CD4-positive, alpha-beta T cell treated with Interleukin-2 at 100 ng/mL for 4 hours (primary cell): Measurements from ENCODE around the gene HAT1.
A peak's percentile ranks its signal among the peaks of the same experiment; 100 is the strongest.
"Not testable (repeated sequence)": the region's sequence is repeated elsewhere in the genome, so short reads cannot be mapped to it uniquely, and the experiment has no call there.

Experiments
- DNase-seq: peaks from one replicate; pipeline ENCODE4 v3.0.0-alpha.2; 2020; ENCODE audit warnings: low spot score

The HAT1 gene

DNA sequence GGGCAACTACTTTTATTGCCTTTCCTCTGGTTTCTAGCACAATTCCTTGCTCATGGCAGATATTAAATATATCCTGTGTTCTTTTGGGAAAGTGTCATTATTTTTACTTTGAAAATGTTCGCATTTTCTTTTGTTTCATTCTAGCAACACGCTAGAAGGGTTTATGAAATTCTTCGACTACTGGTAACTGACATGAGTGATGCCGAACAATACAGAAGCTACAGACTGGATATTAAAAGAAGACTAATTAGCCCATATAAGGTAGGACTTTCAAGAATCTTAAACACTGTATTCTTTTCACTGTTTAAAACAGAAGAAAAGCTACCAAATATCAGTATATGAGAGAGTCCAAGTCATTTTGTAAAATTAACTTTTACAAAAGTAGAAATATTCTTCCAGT lies 56.8 kb downstream of the HAT1 start:
- no peak for DNase-seq

DNA sequence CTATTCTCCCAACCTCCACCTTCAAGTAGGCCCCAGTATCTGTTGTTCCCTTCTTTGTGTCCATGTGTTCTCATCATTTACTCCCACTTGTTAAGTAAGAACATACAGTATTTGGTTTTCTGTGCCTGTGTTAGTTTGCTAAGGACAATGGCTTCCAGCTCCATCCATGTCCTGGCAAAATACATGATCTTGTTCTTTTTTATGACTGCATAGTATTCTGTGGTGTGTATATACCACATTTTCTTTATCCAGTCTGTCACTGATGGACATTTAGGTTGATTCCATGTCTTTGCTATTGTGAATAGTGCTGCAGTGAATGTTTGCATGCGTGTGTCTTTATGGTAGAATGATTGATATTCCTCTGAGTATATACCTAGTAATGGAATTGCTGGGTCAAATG lies 61.7 kb downstream of the HAT1 start:
- not testable (repeated sequence) for DNase-seq

DNA sequence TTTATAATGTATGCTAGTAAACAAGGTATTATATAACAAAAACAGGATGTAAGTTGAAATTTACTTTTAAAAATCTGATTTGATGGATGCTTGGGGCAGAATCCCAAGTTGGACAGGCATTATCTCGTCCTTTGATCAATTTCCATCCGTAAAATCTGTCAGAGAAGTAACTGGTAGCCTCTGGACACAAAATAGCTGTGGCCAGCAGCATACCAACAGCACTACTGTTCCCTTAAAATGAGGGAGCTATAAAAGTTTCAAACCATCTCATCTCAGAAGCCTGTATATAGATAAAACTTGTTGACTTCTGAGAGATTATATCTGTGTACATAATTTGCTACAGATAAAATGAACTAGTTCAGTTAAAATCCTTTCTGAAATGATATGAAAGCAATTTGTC lies 62.8 kb downstream of the HAT1 start:
- DNase-seq, result no peak

DNA sequence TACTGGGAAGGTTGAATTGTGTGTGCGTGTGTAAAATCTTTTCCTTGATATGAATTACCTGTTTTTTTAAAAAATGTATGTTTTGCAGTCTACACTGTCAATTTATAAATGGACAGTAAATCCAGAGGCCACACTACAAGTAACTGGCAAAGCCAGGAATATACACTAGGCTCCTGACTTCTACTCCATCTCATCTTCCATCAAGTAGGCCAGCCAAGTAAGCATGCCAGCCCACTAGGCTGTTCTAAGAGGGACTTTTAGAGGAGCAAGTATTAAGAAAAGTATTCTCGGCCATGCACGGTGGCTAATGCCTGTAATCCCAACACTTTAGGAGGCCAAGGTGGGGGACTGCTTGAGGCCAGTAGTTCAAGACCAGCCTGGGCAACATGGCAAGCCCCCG lies 64.5 kb downstream of the HAT1 start:
- no peak for DNase-seq

DNA sequence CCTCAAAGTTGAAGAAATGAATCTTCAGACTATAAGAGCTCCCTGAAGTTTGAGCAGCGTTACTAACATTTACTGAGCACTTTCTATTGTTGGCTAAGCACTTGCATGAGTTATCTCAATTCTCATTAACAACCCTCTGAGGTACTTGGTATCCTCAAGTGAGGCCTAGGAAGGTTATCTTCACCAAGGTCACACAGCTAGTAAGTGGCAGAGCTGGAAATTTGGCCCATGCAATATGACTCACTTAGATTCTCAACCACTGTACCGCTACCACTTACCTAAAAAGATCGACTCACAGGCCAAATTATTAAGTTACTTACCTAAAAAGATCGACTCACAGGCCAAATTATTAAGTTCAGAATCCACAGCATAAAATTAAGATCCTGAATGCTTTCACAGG lies 68.8 kb downstream of the HAT1 start:
- no peak for DNase-seq

DNA sequence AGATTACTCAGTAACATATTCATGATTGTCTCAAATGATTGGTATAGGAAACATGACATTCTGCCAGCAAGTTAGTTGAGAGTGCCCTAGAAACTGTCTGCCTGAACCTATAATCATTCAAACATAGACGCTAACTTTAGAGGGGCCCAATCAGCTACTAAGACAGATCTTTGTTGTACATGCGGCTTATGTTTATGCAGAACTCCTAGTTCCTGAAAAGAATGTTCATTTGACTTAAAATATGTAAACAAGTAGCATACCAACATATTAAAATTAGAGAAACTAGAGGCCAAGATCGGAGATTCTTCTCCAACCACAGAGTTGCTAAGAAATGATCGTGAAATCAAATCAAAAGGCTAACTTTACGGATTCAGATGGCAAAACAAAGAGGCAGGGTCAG lies 73.3 kb downstream of the HAT1 start:
- DNase-seq, result no peak

DNA sequence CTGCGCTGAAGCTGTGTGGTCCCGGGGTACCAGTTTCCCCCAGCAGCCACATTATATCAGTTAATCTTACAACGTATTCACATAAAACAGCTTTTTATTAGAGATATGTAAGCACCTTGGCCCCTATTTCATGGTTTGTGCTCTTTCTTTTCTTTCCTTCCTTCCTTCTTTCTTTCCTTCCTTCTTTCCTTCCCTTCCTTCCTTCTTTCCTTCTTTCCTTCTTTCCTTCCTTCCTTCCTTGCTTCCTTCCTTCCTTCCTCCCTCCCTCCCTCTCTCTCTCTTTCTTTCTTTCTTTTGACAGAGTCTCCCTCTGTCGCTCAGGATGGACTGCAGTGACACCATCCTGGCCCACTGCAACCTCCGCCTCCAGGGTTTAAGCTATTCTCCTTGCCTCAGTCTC lies 73.8 kb downstream of the HAT1 start:
- no peak for DNase-seq

DNA sequence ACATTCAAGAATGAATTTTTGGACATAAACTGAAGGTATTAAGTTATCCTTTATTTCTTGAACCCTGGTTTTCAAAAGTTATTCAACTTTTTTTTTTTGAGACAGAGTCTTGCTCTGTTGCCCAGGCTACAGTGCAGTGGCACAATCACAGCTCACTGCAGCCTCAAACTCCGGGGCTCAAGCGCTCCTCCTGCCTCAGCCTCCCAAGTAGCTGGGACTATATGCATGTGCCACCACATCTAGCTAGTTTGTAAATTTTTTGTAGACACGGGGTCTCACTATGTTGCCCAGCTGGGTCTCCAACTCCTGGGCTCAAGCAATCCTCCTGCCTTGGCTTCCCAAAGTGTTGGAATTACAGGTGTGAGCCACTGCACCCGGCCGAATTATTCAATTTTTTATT lies 74.8 kb downstream of the HAT1 start:
- DNase-seq, result not testable (repeated sequence)

DNA sequence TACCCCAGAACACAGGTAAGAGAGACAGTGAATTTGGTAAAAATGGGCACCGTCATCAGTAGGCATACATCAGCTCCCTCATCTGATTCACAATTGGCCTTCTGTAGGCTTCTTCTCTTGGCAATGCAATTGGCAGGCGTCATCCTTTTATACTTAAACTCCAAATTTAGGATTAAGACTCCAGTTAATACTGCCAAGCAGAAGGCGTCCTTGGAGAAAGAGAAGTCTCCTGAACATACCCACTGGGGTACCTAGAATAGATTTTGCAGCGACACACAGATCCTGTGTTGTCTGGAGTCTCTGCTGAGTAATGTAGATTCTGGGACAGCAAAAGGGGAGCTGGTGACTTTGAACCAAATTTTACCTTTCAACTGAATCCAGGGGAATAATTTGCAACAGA lies 76.9 kb downstream of the HAT1 start:
- no peak for DNase-seq

DNA sequence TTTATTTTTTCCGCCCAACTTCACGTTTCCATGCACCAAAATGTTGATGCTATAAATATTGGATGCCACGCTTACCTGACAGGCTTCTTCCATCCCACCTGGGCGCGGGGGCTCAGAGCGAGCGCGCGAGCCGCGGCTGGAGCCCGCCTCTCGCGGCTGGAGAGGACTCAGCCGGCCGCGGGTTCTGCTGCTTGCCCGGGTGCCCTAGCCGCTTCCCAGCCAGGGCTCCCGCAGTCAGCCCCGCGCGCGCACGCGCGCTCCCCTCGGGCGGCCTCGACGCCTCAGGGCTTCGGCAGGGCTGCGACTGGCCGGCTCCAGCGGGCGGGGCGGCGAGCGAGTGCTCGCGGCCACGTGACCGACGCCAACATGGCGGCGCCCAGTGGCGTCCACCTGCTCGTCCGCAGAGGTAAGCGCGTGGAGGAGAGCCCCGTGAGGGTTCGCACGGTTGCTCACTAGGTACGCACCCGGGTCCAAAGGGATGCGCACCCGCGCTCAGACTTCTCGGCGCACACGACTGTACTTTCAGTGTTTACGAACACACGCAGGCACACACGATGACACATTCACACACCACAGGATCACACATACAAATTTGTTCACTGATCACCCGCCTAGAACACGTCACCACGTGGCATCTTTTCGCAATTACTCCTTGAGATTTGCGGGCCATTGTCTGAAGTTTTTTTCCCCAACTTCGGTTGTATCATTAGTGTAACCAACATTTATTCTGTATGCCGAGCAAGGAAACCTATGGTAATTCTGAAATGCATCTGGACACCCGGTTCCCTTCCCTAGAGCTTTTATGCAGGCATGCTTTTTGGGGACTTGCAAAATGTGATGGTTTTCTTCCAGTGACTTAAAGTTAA lies 77.6 kb downstream of the HAT1 start, which contains the start of gene METAP1D:
Gene METAP1D (plus strand): TSS at position 350 of the 866 bp plus-strand sequence. CDS start 17 bp downstream, at position 367.
- DNase-seq, result peak; percentile 83

DNA sequence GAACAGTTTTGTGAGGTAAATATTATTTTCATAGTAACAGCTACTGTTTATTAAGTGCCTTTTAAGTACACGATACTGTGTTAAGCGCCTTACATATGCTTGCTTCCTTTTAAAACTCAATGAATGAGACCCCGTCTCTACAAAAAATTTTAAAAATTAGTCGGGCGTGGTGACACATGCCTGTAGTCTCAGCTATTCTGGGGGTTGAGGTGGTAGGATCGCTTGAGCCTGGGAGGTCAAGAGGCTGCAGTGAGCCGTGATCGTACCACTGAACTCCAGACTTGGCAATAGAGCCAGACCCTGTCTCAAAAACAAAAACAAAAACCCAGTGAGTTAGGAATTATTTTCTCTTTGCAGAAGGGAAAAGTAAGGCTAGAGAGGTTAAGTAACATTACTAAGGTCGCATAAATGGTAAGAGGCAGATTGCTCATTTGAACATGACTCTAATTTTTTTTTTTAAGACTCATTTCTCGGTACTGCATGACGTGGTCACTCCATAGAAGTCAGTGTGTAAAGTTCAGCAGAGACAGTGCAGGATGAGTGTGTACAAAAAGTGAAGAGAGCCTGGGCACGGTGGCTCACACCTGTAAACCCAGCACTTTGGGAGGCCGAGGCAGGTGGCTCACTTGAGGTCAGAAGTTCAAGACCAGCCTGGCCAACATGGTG lies 78.6 kb downstream of the HAT1 start:
- no peak for DNase-seq

DNA sequence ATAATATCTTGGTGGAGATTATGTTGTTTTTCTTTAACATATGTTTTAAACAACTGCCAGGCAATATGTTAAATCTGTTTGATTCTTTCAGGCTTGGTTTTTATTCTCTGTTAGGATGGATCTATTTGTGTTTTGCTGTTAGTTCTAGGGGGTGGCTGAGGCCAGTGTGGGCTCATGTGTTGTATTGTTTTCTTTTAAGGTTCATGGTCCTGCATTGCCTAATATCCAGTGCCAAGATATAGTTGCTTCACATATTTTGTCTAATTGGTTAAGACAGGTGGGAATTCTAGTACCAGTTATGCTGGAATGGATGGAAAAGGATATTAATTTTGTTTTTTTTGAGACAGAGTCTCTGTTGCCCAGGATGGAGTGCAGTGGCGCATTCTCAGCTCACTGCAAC lies 85.1 kb downstream of the HAT1 start:
- no peak for DNase-seq

DNA sequence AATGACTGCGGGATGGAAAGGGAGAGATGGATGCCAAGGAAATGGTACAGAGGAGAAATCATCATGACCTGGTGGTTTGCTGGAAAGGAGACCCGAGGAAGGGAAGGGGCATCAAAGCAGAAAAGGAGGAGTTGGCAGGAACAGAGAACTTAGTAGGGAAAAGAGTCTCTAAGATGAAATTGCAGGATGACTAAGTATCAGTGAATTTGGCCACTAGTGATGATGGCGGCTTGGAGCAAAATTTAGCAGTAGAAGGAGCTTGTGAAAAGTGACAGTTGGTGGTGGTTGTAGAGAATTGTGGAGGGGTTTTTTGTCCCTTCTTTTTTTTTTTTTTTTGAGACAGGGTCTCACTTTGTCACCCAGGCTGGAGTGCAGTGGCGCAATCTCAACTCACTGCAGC lies 87.6 kb downstream of the HAT1 start:
- DNase-seq, result no peak

DNA sequence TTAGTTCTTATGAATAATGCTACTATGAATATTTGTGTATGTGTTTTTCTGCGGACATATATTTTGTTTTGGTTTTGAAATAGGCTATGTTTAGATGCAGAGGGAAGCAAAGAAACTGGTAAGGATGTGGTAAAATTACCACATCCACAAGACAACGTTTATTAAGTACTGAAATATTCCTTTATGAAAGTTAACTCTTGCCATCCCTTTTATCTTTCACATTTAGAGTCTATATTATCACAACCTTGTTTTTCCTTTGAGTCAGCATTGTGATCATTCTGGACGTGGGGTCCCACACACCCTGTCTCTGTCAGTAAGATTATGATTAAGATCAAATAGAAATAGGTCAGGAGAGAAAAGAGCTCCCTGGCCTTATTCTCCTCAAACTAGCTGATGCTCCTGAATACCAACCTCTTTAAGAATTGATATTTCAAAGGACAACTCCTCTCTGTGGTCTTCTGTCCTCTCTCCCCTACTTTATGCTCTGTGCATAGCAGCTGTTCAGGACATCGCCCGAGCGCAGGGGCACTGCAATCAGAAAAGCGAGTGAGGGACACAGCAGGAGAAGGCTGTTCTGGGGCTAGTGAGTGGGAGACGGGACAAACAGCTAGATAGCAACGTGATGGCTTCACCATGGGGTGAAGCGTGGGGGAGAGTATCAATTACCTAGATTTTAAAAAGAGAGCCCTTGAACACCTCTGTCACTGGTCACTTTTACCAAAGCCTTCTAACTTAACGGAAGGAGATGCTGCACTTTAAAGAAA lies 89.7 kb downstream of the HAT1 start:
- DNase-seq, result no peak

DNA sequence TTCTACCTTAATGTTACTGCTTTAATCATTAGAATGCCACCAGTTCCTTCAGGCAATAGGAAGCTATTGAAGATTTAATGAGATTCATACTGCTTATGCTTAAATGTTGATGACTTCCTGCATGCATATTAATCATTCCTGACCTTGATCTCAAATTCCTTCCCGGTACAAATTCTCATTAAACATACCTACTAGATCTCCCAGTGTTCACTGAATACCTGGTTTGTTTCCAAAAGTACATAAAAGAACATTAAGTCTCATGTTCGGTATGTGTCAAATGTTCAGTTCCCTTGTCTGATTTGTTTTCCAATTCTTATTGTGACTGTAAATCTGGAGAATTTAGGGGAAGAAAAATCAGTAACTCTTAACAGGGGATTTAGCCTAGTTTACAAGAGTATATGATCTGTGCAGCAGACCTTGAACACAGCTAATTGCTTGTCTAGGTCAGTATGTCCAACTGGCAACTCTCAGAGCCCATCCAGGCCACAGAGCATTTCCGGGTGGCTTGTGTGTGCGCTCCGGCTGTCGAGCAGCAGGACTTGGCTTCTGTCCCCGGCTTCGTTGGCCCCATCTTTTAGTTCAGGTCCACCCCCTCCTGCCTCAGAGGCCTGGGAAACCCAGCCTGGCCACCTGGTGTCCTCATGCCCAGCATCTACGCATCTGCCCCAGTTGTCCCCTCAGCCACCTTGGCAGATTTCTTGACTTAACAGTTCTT lies 90.6 kb downstream of the HAT1 start:
- no peak for DNase-seq

DNA sequence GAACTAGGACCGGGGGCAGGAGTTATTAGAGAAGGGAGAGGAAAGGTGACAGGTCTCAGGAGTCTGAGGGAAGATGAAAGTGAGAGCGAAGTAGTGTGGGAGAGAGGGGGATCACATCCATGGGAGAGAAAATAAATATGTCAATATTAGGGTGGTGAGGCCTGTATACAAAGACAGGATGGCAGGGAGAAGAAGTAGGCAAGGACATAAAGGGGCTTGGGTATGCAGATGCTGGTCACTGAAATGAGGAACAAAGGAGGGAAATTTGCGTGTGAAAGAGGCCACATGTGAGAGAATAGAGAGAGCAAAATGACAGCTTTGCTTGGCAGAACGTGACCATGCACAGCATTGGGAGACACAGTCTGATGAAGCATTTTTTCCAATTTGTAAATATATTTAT lies 91.1 kb downstream of the HAT1 start:
- no peak for DNase-seq

DNA sequence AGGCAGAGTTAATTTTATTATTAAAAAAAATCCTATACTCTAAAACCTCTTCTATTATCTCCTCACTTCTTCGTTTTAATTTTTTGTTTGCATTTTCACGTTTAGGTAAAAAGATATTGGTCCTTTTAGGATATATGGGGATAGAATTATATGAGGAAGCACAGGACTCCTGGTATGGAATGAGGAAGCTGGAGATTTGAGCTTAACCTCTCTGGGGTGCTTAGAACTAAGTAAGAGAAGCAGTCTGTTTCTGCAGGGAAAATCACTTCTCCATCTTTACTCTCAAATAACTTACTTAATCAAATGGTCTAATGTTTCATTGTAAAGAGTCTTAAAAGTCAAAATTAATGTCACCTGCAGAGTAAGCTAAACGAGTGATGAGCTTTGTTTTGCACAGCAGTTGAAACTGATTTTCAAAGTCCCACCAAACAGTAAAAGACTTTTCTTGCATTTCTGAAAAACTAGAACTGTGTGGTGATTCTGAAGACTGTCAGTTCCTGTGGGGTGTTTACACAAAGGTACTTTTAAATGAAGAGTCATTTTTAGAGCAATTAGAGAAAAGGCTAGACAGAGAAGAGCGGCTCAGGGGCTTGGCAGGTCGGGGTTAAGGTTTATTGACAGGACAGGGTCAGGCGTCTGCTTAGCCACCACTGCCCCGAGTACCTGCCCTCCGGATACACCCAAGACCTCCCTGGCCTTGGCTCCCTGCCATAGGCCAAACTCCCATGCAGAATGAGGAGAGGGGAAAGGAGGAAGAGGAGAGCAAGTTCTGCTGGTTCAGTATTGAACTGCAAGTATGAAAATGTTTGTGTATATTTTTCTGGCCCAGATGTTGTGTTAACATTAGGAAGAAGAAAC lies 99.0 kb downstream of the HAT1 start:
- DNase-seq, result no peak

DNA sequence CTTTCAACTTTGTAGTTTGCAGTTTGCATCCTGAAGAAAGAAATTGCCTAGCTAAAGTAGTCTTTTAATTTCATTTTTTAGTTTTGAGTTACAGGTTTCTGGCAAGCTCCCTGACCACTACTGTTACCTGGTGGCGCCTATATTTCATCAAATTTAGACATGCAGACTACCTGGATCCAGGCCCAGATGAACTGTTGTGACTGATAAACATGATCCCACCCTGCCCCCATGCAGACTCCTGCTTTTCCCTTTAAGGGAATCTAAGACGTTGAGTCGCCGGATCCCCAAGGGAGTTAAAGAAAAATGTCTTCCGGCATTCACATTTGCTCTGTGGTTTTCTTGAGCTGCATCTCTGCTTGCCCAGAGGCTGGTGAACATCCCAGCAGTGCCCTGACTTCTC lies 99.7 kb downstream of the HAT1 start:
- DNase-seq, result no peak

DNA sequence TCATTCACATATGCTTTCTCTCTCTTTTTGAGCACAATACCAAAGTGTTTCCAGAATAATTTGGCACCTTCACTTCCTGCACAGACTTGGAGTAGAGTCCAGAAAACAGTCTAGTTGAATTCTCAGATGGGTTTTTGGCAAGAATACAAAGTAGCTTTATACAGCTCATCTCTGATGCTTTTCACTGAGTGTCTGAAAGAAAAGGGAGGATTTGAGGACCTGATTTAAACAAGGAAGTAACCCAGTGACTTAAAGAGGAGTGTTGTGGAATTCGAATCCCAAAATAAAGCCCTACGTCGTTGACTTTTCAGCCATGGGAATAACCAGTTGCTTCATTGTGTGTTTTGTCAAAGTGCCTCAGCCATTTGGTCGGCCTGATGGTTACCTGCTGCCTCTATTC lies 109.3 kb downstream of the HAT1 start:
- no peak for DNase-seq
